B cell (primary cell): Measurements from ENCODE around the gene KIF13A. TPM values are rescaled to one million over a fixed set of nuclear protein-coding genes. Genes with fewer than 3 reads are reported as not detected.

ENCODE experiments used
- ATAC-seq: fragments of 200-7000 bp; cut with Tn5 transposase; one replicate; pipeline ENCODE4 v1.10.0; 2021; ENCODE audit warnings: low read depth, mild to moderate bottlenecking, moderate number of reproducible peaks, moderate library complexity
- CTCF ChIA-PET: fragments of 350-600 bp; sonication (Branson Sonifier 250); formaldehyde crosslinking; loops from one replicate; lab custom pipeline; 2021; ENCODE audit warnings: antibody characterized with exemption, inconsistent platforms; lab: Charles Lee
- POLR2A ChIA-PET: fragments of 350-600 bp; sonication (Branson Sonifier 250); formaldehyde crosslinking; loops from one replicate; lab custom pipeline; 2021; ENCODE audit warnings: antibody characterized with exemption; lab: Charles Lee
- DNase-seq: peaks from one replicate; pipeline ENCODE4 v3.0.0; 2013
- H2AFZ ChIP-seq: 2 replicates; pipeline ENCODE4 v1.6.1; 2012; ENCODE audit warnings: mild to moderate bottlenecking, low read depth, low read length; ENCODE audit not compliant: insufficient read depth, poor library complexity, severe bottlenecking
- H3K27ac ChIP-seq, 2 donors: 1 replicate in 1 of 2; 2 replicates in 1 of 2; pipeline ENCODE4 v1.5.1; 2012 to 2013; ENCODE audit warnings: low read length in 2 of 2, mild to moderate bottlenecking in 2 of 2, moderate library complexity in 1 of 2
- H3K27me3 ChIP-seq, 4 experiments: fragments of 200-600 bp in 1 of 4; sonication (generic) in 1 of 4; replicated peaks in 1 of 4; 1 replicate in 2 of 4; 2 replicates in 2 of 4; pipeline versions ENCODE4 v1.6.1 to v1.7.0; 2013 to 2016; ENCODE audit warnings: low read length in 3 of 4, mild to moderate bottlenecking in 2 of 4, mixed read lengths in 1 of 4, moderate library complexity in 1 of 4; ENCODE audit not compliant: insufficient read depth in 4 of 4, control insufficient read depth in 3 of 4; ENCODE audit errors: control extremely low read depth in 1 of 4
- H3K36me3 ChIP-seq, 2 experiments: replicated peaks in 1 of 2; 1 replicate in 1 of 2; 2 replicates in 1 of 2; pipeline versions ENCODE4 v1.6.1 to v1.7.1; 2013; ENCODE audit warnings: low read length in 1 of 2; ENCODE audit not compliant: insufficient read depth in 2 of 2, control insufficient read depth in 1 of 2; ENCODE audit errors: control extremely low read depth in 1 of 2, extremely low read depth in 1 of 2
- H3K4me1 ChIP-seq, 2 donors: fragments of 200-600 bp in 1 of 2; sonication (generic) in 1 of 2; 1 replicate in 1 of 2; 2 replicates in 1 of 2; pipeline versions ENCODE4 v1.5.1 to v1.6.1; 2013 to 2017; ENCODE audit warnings: low read length in 2 of 2; ENCODE audit not compliant: control insufficient read depth in 2 of 2, insufficient read depth in 2 of 2
- H3K4me2 ChIP-seq: replicated peaks from 2 replicates; pipeline ENCODE3; 2012; ENCODE audit warnings: mild to moderate bottlenecking, low read depth, low read length; ENCODE audit not compliant: poor library complexity, severe bottlenecking
- H3K4me3 ChIP-seq, 5 experiments: fragments of 200-600 bp in 1 of 5; sonication (generic) in 1 of 5; 1 replicate in 3 of 5; 2 replicates in 2 of 5; pipeline versions ENCODE4 v1.5.1 to v1.7.0; 2011 to 2016; ENCODE audit warnings: low read length in 4 of 5, mild to moderate bottlenecking in 4 of 5, low read depth in 2 of 5, control low read depth in 1 of 5, moderate library complexity in 1 of 5; ENCODE audit not compliant: insufficient read depth in 1 of 5; ENCODE audit errors: control extremely low read depth in 1 of 5, extremely low read depth in 1 of 5
- H3K79me2 ChIP-seq: fragments of 200-600 bp; sonication (generic); one replicate; pipeline ENCODE4 v1.6.0; 2016; ENCODE audit warnings: low read length; ENCODE audit not compliant: control insufficient read depth, insufficient read depth
- H3K9ac ChIP-seq: fragments of 200-600 bp; sonication (generic); 2 replicates; pipeline ENCODE4 v1.6.1; 2017; ENCODE audit warnings: mild to moderate bottlenecking, low read length, moderate library complexity
- H3K9me3 ChIP-seq, 3 donors: one replicate each; pipeline versions ENCODE4 v1.6.1 to v1.7.1; 2013; ENCODE audit warnings: low read length in 2 of 3; ENCODE audit not compliant: control insufficient read depth in 2 of 3, insufficient read depth in 1 of 3; ENCODE audit errors: control extremely low read depth in 1 of 3
- H4K20me1 ChIP-seq: 2 replicates; pipeline ENCODE4 v1.6.0; 2012; ENCODE audit warnings: mild to moderate bottlenecking, low read length; ENCODE audit not compliant: insufficient read depth, control insufficient read depth, poor library complexity, severe bottlenecking
- H3K27ac Mint-ChIP-seq: one replicate; pipeline ENCODE4 v1.8.0; 2021; ENCODE audit warnings: mixed read lengths
- H3K27me3 Mint-ChIP-seq: one replicate; pipeline ENCODE4 v1.8.0; 2021; ENCODE audit warnings: mixed read lengths
- H3K4me1 Mint-ChIP-seq: one replicate; pipeline ENCODE4 v1.8.0; 2021; ENCODE audit warnings: mixed read lengths
- H3K4me3 Mint-ChIP-seq: one replicate; pipeline ENCODE4 v1.8.0; 2021; ENCODE audit warnings: mixed read lengths
- H3K9me3 Mint-ChIP-seq: one replicate; pipeline ENCODE4 v1.8.0; 2022; ENCODE audit warnings: mixed read lengths; ENCODE audit not compliant: insufficient read depth
- CTCF ChIP-seq: fragments of 200-600 bp; IDR thresholded peaks from one replicate; pipeline ENCODE4 v1.8.0; 2022; ENCODE audit warnings: antibody characterized with exemption, mild to moderate bottlenecking
- EZH2 ChIP-seq: IDR thresholded peaks from 2 replicates; pipeline ENCODE4 v1.6.1; 2012; ENCODE audit warnings: borderline replicate concordance, low read depth, mild to moderate bottlenecking, moderate library complexity, low read length; ENCODE audit not compliant: insufficient read depth, poor library complexity, severe bottlenecking
- WGBS: methylation state at CpG from one replicate; pipeline ENCODE4 v1.1.5; 2013; ENCODE audit warnings: missing lambda C conversion rate; ENCODE audit not compliant: insufficient coverage; 5-methylcytosine and 5-hydroxymethylcytosine counted together
- intact Hi-C: fragments of 100-400 bp; cut with micrococcal nuclease; formaldehyde crosslinking; loops from one replicate; pipeline ENCODE4 v1.10.0; 2022
- polyA plus RNA-seq: library from polyadenylated mRNA; depleted of rRNA; stranded (reverse); fragments of >200 nt; gene quantifications from 2 replicates; pipeline ENCODE4 v1.2.3, GENCODE V29; 2012
- total RNA-seq, 2 donors: library from RNA; stranded (reverse); fragments of 120-200 nt in 1 of 2; gene quantifications; 1 replicate in 1 of 2; 2 replicates in 1 of 2; pipeline versions ENCODE4 v1.2.3 to v1.2.4, GENCODE V29; 2013 to 2022

Gene KIF13A
- total and polyA plus RNA-seq, 2 donors (not counting 1 experiment from before 2014, with no cell fraction given), result 2.1 to 23.4 TPM

- no peak for DNase-seq
- ATAC-seq, result no peak
- TF ChIP-seq EZH2 (no peak), CTCF (no peak)
- no peaks in the 10 kb centered on the region for H3K9me3 ChIP-seq
- no peaks in the 10 kb centered on the region for H3K4me1 ChIP-seq
- H3K79me2 ChIP-seq, result no peaks in the 10 kb centered on the region
- peaks cover 21% of the 10 kb centered on the region for H3K27me3 Mint-ChIP-seq
- no peak overlapping the region for H3K4me3 ChIP-seq
- no peaks in the 10 kb centered on the region for H3K9me3 Mint-ChIP-seq
- POLR2A ChIA-PET, result no interaction called here
- H3K27me3 ChIP-seq, result no peaks in the 10 kb centered on the region
- no peaks in the 10 kb centered on the region for H3K36me3 ChIP-seq
- no peaks in the 10 kb centered on the region for H3K4me1 Mint-ChIP-seq
- no peak overlapping the region for H3K4me3 Mint-ChIP-seq
- no peak overlapping the region for H2AFZ ChIP-seq
- intact Hi-C loops, result no loop called here
- no peak overlapping the region for H3K9ac ChIP-seq
- H3K4me2 ChIP-seq, result no peak overlapping the region
- CTCF ChIA-PET, result no interaction called here
- WGBS, result no CpG with 5 or more reads among the region's 2 CpGs
- no peak overlapping the region for H3K27ac Mint-ChIP-seq
- H3K27ac ChIP-seq, result no peak overlapping the region
- no peaks in the 10 kb centered on the region for H4K20me1 ChIP-seq
Measured at GRCh38 chr6:18031680-18032256, 44.3 kb upstream of the KIF13A start.

GRCh38 chr6:18031189-18031588 is 43.8 kb upstream of the KIF13A start:
- POLR2A ChIA-PET, result no interaction called here
- H3K4me1 ChIP-seq, result no peaks in the 10 kb centered on the region
- 100% methylated on average over 2 of the region's 2 CpGs for WGBS
- H3K4me3 ChIP-seq, result no peak overlapping the region
- no peak overlapping the region for H3K27ac ChIP-seq
- no peaks in the 10 kb centered on the region for H3K79me2 ChIP-seq
- DNase-seq (no peak), ATAC-seq (no peak)
- Mint-ChIP-seq H3K9me3 (no peaks in the 10 kb centered on the region), H3K4me1 (no peaks in the 10 kb centered on the region), H3K27me3 (peaks cover 21% of the 10 kb centered on the region), H3K27ac (no peak overlapping the region), H3K4me3 (no peak overlapping the region)
- intact Hi-C loops, result no loop called here
- H4K20me1 ChIP-seq, result no peaks in the 10 kb centered on the region
- CTCF ChIA-PET, result interaction anchor here (0.7 kb wide), 1 partner anchor 398 kb away, joined by 5 read pairs; no protein-coding TSS in a partner anchor
- no peak overlapping the region for H3K9ac ChIP-seq
- H3K27me3 ChIP-seq, result no peaks in the 10 kb centered on the region
- no peaks in the 10 kb centered on the region for H3K36me3 ChIP-seq
- no peaks in the 10 kb centered on the region for H3K9me3 ChIP-seq
- no peak overlapping the region for H2AFZ ChIP-seq
- no peak overlapping the region for H3K4me2 ChIP-seq
- TF ChIP-seq CTCF (no peak), EZH2 (no peak)
